Loucy (cell line): ENCODE results near the gene SUFU.

Experiments
- EZH2phosphoT487 ChIP-seq: fragments of 200-600 bp; IDR thresholded peaks from 2 replicates; pipeline ENCODE4 v1.6.1; 2018; ENCODE audit warnings: antibody characterized with exemption, mild to moderate bottlenecking, moderate library complexity, borderline replicate concordance
- TF ChIP-seq, protein P1 (sequence below): fragments of 200-600 bp; sonication (generic); conservative IDR thresholded peaks from 2 replicates; pipeline ENCODE4 v1.5.1; 2014; ENCODE audit warnings: mild to moderate bottlenecking, antibody characterized with exemption, low read length

DNA sequence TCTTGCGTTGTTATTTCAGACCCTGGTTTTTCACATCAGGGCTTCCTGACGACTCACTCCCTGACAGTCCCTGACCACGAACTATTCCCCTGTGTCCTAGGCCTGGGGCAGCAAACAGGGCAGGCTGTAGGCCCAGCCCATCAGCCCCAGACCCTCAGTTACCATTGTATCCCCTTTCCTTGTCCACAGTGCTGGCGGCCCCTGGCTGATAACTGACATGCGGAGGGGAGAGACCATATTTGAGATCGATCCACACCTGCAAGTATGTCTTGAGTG lies 90.0 kb downstream of the SUFU start:
- TF ChIP-seq, protein P1, sequence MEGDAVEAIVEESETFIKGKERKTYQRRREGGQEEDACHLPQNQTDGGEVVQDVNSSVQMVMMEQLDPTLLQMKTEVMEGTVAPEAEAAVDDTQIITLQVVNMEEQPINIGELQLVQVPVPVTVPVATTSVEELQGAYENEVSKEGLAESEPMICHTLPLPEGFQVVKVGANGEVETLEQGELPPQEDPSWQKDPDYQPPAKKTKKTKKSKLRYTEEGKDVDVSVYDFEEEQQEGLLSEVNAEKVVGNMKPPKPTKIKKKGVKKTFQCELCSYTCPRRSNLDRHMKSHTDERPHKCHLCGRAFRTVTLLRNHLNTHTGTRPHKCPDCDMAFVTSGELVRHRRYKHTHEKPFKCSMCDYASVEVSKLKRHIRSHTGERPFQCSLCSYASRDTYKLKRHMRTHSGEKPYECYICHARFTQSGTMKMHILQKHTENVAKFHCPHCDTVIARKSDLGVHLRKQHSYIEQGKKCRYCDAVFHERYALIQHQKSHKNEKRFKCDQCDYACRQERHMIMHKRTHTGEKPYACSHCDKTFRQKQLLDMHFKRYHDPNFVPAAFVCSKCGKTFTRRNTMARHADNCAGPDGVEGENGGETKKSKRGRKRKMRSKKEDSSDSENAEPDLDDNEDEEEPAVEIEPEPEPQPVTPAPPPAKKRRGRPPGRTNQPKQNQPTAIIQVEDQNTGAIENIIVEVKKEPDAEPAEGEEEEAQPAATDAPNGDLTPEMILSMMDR = no peak
- TF ChIP-seq EZH2phosphoT487 = no peak
